Measurements from ENCODE around the gene ZFP82. TPM values are rescaled to one million over a fixed set of nuclear protein-coding genes. Genes with fewer than 3 reads are reported as not detected.

The ZFP82 gene
- total RNA-seq, 1 experiment from 2014 or later = 0.36 TPM

DNA sequence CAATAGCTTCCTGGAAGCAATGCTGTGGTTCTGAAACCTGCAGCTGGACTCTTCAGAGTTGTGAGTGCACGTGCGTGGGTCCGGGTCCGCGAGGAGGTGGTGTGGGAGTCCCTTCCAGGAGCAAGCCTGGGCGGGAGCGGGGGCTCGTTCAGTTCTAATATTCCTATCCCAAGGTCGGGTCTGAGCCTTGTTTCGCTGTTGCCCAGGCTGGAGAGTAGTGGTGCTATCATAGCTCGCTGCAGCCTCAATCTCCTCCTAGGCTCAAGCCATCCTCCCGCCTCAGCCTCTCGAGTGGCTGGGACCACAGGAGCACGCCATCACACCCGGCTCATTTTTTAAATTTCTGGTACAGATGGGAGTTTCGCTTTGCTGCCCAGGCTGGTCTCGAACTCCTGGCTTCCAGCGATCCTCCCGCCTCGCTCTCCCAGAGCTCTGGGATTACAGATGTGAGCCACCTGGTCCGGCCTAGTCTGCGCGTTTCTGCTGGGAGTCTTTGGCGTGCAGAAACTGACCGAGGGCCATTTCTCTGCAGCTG, 625 bp downstream of the ZFP82 start:
- Histone ChIP-seq H3K27me3 (ENCODE audit: low read length) (no peaks in the 10 kb centered on the region), H3K4me3 (ENCODE audit: low read length) (peak overlapping the region; percentile 63), H3K36me3 (ENCODE audit: low read depth, low read length) (no peaks in the 10 kb centered on the region), H3K4me1 (ENCODE audit: insufficient read depth, low read length) (no peaks in the 10 kb centered on the region), H3K79me2 (ENCODE audit: low read length) (peaks cover 9% of the 10 kb centered on the region; the same call in 1 of the 2 replicates), H4K20me1 (ENCODE audit: low read length) (no peaks in the 10 kb centered on the region), H2AFZ (ENCODE audit: low read length) (peak overlapping the region; percentile 80), H3K9me3 (ENCODE audit: low read length) (no peaks in the 10 kb centered on the region), H3K9ac (ENCODE audit: low read length) (peak overlapping the region; percentile 49), H3K9me2 (replicated peaks; ENCODE audit: low read length) (no peaks in the 10 kb centered on the region), H3K27ac (ENCODE audit: low read length) (no peak overlapping the region), H3K4me2 (ENCODE audit: low read length) (peak overlapping the region; percentile 57), H3F3A (ENCODE audit: low read length, unreplicated experiment) (no peaks in the 10 kb centered on the region)
- TSS peak; percentile 56 for BruUV-seq (replicated peaks)
- no peak for ATAC-seq
- no peak for DNase-seq
- POLR2A ChIA-PET (ENCODE audit: unreplicated experiment) = no interaction called here
- CTCF ChIA-PET = no interaction called here
- TF ChIP-seq EZH2 (IDR thresholded peaks at IDR 0.05; ENCODE audit: low read length, unreplicated experiment) (no peak), CTCF (conservative IDR thresholded peaks at IDR 0.05; ENCODE audit: low read depth, low read length) (no peak), EZH2phosphoT487 (IDR thresholded peaks at IDR 0.05; ENCODE audit: borderline replicate concordance, low read length) (no peak)
- intact Hi-C loops (cut with micrococcal nuclease) = no loop called here

- Histone ChIP-seq H3K9me2 (replicated peaks; ENCODE audit: low read length) (no peaks in the 10 kb centered on the region), H3F3A (ENCODE audit: low read length, unreplicated experiment) (no peaks in the 10 kb centered on the region), H3K4me1 (ENCODE audit: insufficient read depth, low read length) (no peaks in the 10 kb centered on the region), H4K20me1 (ENCODE audit: low read length) (no peaks in the 10 kb centered on the region), H3K36me3 (ENCODE audit: low read depth, low read length) (peaks cover 5% of the 10 kb centered on the region; the same call in 1 of the 2 replicates), H3K4me3 (ENCODE audit: low read length) (no peak overlapping the region), H3K9me3 (ENCODE audit: low read length) (no peaks in the 10 kb centered on the region), H3K79me2 (ENCODE audit: low read length) (no peaks in the 10 kb centered on the region), H2AFZ (ENCODE audit: low read length) (no peak overlapping the region), H3K27me3 (ENCODE audit: low read length) (no peaks in the 10 kb centered on the region), H3K27ac (ENCODE audit: low read length) (no peak overlapping the region), H3K9ac (ENCODE audit: low read length) (no peak overlapping the region), H3K4me2 (ENCODE audit: low read length) (no peak overlapping the region)
- no TSS peak for BruUV-seq (replicated peaks)
- no peak for ATAC-seq
- TF ChIP-seq CTCF (conservative IDR thresholded peaks at IDR 0.05; ENCODE audit: low read depth, low read length) (no peak), EZH2 (IDR thresholded peaks at IDR 0.05; ENCODE audit: low read length, unreplicated experiment) (no peak), EZH2phosphoT487 (IDR thresholded peaks at IDR 0.05; ENCODE audit: borderline replicate concordance, low read length) (no peak)
- DNase-seq = no peak
- intact Hi-C loops (cut with micrococcal nuclease) = no loop called here
- POLR2A ChIA-PET (ENCODE audit: unreplicated experiment) = no interaction called here
- CTCF ChIA-PET = no interaction called here
Observed at GRCh38 chr19:36409841-36410240, 8.6 kb downstream of the ZFP82 start.

DNA sequence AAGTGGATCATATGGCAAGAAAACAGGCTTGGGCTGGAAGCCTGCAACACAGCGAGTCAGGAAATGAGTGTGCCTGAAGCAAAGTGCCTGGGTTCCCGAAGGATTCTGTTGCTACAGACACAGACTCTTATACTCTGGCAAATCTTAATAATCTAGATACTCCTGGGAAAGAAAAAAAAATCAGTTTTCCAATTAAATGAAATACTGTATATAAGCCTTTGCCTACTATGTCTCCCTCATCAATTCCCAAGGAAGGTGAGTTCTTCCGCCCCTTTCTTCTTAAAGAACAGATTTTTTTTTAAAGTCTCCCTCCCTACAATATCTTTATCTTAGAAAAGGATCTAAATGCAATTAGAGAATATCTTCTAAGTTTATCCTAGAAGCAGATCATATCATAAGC, 10.3 kb downstream of the ZFP82 start:
- Histone ChIP-seq H3K36me3 (ENCODE audit: low read depth, low read length) (peaks cover 13% of the 10 kb centered on the region; the same call in 1 of the 2 replicates), H3K9me2 (replicated peaks; ENCODE audit: low read length) (no peaks in the 10 kb centered on the region), H3K4me2 (ENCODE audit: low read length) (no peak overlapping the region), H3F3A (ENCODE audit: low read length, unreplicated experiment) (no peaks in the 10 kb centered on the region), H3K27me3 (ENCODE audit: low read length) (no peaks in the 10 kb centered on the region), H3K27ac (ENCODE audit: low read length) (no peak overlapping the region), H2AFZ (ENCODE audit: low read length) (no peak overlapping the region), H3K9ac (ENCODE audit: low read length) (no peak overlapping the region), H3K79me2 (ENCODE audit: low read length) (no peaks in the 10 kb centered on the region), H3K4me1 (ENCODE audit: insufficient read depth, low read length) (no peaks in the 10 kb centered on the region), H3K4me3 (ENCODE audit: low read length) (no peak overlapping the region), H4K20me1 (ENCODE audit: low read length) (no peaks in the 10 kb centered on the region), H3K9me3 (ENCODE audit: low read length) (no peaks in the 10 kb centered on the region)
- intact Hi-C loops (cut with micrococcal nuclease) = no loop called here
- TF ChIP-seq EZH2 (IDR thresholded peaks at IDR 0.05; ENCODE audit: low read length, unreplicated experiment) (no peak), EZH2phosphoT487 (IDR thresholded peaks at IDR 0.05; ENCODE audit: borderline replicate concordance, low read length) (no peak), CTCF (conservative IDR thresholded peaks at IDR 0.05; ENCODE audit: low read depth, low read length) (no peak)
- ChIA-PET CTCF (no interaction called here), POLR2A (ENCODE audit: unreplicated experiment) (no interaction called here)
- no TSS peak for BruUV-seq (replicated peaks)
- no peak for ATAC-seq
- no peak for DNase-seq

Data from PC-3 (cell line).